Left cardiac atrium (tissue), 4 donors: ENCODE measurements around the gene NUP210L. TPM values are rescaled to one million over a fixed set of nuclear protein-coding genes. Genes with fewer than 3 reads are reported as not detected.
"Not testable (repeated sequence)": the region's sequence is repeated elsewhere in the genome, so short reads cannot be mapped to it uniquely, and the experiment has no call there.

Experiments used
- ATAC-seq, 2 donors: fragments of 200-7000 bp; cut with Tn5 transposase; one replicate each; pipeline ENCODE4 v1.9.1; 2020; ENCODE audit warnings: mild to moderate bottlenecking in 2 of 2, moderate library complexity in 2 of 2
- DNase-seq: peaks from one replicate; pipeline ENCODE4 v3.0.0-alpha.2; 2020
- intact Hi-C, 2 donors: fragments of 100-400 bp; cut with DNase I; formaldehyde crosslinking; loops; one replicate each; pipeline versions ENCODE4 v1.14.1 to v1.15.1; 2022 to 2023
- total RNA-seq, 2 donors: library from RNA; stranded (reverse); fragmentation: NEBNext Ultra II Directional; extraction: Animal tissue kit (Norgen Biotek cat#: 25700); gene quantifications; one replicate each; pipeline ENCODE4 v1.2.1, GENCODE V29; 2021
- donor health status: DM: no; HTN: yes; CAD: no.
- donor health status: DM: no; HTN: yes; CAD: no; lungs with severe emphysema.
- donor health status: DM: yes; HTN: yes; CAD: no.
- donor health status: Dilated cardiomyopathy.

The NUP210L gene
- total RNA-seq, 2 donors from 2014 or later, result 0.13 to 0.74 TPM

DNA sequence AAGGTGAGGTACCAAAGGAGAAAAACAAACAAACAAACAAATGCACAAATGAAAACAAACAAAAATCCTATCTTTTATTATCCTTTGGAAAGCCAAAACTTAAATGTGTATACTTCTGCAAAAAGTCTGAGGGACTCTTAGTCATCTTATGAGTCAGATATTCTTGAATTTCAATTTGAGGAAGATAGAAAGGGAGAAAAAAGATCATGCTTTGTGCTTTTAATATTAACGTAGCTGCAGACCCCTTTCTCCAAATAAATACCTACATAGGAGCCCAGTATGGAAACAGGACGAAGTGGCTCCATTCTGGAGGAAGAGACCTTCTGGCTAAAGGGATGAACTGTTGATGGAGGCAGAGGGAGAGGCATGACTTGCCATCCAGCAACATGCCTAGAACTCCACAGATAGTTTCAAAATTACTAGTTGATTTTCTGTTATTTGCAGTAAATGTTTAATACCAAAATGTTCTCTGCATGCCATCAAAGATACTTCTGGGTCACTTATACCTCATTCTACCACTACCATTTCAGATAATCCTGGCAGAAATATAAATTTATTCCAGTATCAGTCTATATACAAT, 25.4 kb downstream of the NUP210L start:
- ATAC-seq, result no peak
- DNase-seq, result no peak

DNA sequence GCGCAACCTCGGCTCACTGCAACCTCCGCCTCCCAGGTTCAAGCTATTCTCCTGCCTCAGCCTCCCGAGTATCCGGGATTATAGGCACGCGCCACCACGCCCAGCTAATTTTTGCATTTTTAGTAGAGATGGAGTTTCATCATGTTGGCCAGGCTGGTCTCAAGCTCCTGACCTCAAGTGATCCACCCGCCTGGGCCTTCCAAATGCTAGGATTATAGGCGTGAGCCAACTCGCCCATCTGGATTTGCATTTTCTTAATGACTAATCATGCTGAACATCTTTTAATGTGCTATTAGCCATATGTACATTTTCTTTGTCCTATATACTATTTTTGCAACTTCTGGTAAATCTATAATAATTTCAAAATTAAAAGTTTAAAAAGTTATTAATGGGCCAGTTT, 31.7 kb downstream of the NUP210L start:
- DNase-seq, intact Hi-C loops, ATAC-seq: not testable (repeated sequence)

More for the DNA sequence above, 25.4 kb downstream of the NUP210L start:
- intact Hi-C loops, result no loop called here

DNA sequence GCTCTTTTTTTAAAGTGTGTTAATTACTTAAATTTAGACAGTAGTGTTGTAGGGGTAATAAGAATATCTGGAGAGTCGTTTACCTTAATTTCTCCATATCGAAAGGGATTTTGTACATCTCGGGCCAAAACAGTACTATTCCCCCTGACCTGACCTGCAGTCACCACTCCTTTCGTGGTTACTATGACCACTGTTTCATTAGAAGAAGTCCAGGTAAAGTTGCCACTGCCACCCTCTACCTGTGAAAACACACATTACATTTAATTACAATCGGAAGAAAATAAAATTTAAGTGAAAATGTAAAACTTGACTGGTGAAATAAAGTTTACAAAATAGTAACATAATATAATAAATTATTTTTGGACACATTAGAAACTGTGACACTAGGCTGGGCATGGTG, 37.2 kb downstream of the NUP210L start:
- DNase-seq (no peak), ATAC-seq (no peak)
- intact Hi-C loops, result no loop called here

DNA sequence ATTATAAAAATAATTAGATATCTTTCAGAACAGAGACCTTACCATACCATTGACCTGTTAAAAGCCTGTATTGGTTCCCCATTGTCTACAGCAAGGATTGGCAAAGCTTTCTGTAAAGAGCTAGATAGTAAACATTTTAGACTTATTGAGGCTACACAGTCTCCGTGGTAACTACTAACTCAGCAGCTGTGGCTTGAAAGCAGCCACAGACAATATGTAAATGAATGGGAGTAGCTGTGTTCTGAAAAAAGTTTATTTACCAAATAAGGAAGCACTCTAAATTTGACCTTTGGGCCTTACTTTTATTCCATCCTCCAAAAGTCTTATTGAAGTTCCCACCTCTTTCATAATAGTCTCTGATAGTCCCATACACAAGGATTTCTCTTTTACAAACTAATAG, 39.7 kb downstream of the NUP210L start:
- intact Hi-C loops, result no loop called here
- ATAC-seq (no peak), DNase-seq (no peak)

DNA sequence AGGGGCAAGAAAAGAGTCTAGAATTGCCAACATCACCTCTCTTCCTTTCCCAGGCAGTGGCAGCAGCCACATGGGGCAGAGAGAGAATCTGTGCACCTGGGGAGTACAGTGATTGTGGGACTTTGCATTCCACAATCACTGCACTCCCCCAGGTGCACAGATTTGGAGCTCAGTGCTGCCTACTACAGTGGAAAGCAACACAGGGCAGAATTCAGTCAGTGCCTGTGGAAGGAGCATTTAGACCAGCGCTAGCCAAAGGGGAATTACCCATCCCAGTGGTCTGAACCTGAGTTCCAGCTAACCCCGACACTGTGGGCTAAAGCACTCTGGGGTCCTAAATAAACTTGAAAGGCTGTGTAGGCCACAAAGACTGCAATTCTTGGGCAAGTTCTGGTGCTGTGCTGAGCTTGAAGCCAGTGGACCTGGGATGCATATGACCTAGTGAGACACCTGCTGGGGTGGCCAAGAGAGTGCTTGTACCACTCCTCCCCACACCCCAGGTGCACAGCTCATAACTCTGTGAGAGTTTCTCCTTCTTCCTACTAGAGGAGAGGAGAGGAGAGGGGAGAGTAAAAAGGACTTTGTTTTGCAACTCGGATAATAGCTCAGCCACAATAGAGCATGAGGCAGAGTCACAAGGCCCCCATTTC, 50.3 kb downstream of the NUP210L start:
- no peak for ATAC-seq
- no peak for DNase-seq
- intact Hi-C loops, result no loop called here

DNA sequence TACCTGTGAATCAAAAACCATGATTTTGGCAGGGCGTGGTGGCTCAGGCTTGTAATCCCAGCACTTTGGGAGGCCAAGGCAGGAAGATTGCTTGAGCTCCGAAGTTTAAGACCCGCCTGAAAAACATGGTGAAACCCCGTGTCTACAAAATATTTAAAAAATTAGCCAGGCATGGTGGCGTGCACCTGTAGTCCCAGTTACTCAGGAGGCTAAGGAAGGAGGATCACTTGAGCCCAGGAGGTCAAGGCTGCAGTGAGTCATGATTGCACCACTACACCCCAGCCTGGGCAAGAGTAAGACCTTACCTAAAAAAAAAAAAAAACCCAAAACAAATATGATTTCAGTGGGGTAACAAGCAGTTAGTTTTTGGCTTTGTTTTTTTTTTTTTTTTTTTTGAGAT, 54.7 kb downstream of the NUP210L start:
- ATAC-seq, intact Hi-C loops: not testable (repeated sequence)

DNA sequence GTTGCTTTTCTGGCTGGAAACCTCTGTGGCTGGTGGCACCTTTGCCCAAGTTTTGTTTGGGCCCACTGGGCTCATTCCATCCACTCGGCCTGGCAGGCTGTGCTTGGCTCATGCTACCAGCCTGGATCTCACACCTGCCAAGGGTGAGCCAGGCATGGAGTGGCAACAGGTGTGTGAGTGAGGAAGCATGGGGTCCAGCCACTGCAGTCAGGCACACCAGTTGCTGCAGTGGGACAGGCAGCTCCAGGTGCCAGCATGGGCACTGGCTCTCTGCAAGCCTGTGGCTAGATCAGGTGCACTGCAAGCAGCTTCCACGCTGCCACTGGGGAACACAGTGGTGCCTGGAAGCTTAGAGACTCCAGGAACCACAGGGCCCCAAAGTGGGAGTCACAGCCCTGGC, 57.0 kb downstream of the NUP210L start:
- no peak for DNase-seq
- intact Hi-C loops, result no loop called here
- no peak for ATAC-seq

More for the DNA sequence above, 54.7 kb downstream of the NUP210L start:
- not testable (repeated sequence) for DNase-seq

DNA sequence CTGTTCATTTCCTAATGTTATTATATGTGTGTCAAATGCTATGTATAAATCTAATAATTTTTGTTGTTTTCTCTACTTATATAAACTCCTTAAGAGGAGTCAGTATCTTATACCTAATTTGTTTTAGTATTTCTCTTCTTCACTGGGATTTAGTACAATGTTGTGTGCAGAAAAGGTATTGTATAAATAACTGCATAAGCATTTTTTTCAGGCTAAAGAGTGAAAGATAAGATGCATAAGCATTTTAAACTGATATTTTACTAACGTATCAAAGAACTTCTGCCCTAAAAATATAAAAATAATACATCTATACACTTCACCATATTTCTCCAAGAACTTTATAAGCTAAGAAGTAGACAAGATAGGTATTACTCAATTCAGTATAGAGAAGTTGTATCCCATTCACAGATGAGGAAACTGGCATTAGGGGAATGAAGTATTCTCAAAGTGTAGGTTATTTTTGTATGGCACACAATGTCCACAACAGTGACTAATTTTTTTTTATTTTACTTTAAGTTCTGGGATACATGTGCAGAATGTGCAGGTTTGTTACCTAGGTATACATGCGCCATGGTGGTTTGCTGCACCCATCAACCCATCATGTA, 59.3 kb downstream of the NUP210L start:
- intact Hi-C loops, result no loop called here
- no peak for ATAC-seq

DNA sequence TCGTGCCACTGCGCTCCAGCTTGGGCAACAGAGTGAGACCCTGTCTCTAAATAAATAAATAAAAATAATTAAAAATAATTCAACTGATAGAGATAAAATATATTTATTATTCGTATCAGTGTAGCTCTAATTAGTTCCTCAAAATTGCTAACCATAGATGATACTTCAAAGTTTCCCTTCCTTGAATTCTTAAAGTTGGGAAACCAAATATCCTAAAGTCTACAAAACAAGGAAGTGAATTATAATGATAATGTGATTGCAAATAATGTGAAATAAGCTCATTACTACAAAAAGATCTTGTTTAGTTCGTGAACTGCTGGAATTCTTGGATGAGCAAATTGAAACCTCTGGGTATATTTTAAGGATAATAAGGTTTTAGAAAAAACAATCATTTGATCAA, 60.5 kb downstream of the NUP210L start:
- ATAC-seq (no peak), DNase-seq (no peak)
- intact Hi-C loops, result no loop called here

More for the DNA sequence above, 59.3 kb downstream of the NUP210L start:
- DNase-seq, result no peak

DNA sequence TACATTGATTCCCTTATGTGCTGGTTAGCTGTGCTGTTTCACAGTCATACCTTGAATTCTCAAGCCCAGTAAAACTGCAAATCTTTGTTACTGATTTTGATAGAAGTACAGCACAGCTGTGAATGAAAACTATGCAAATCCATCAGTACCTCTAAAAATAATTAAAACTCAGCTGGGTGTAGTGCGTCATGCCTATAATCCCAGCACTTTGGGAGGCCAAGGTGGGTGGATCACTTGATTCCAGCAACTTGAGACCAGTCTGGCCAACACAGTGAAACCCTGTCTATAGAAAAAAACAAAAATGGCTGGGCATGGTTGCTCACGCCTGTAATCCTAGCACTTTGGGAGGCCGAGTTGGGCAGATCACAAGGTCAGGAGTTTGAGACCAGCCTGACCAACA, 61.2 kb downstream of the NUP210L start:
- no peak for DNase-seq
- intact Hi-C loops, result no loop called here
- no peak for ATAC-seq

DNA sequence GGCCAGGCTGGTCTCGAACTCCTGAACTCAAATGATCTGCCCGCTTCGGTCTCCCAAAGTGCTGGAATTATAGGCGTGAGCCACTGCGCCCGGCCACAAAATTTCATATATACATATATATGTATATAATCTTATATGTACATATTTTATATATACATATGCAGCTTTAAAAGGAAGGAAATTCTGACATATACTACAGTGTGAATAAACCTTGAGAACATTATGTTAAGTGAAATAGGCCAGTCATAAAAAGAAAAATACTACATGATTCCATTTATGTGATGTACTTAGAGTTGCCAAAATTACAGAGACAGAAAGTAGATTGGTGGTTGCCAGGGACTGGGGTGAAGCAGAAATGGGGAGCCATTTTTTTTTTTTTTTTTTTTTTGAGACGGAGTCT, 63.2 kb downstream of the NUP210L start:
- DNase-seq, result no peak
- ATAC-seq, result no peak

DNA sequence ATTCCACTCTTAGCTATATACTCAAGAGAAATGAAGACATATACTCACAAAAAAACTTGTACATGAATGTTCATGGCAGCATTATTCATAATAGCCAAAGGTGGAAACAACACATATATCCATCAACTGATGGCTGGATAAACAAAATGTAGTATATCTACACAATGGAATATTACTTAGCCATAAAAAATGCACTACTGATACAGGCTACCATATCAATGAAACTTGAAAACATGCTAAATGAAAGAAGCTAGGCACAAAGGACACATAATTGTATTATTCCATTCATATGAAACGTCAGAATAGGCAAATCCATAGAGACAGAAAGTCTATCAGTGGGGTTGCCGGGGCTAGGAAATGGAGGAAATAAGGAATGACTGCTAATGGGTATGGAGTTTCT, 67.3 kb downstream of the NUP210L start:
- intact Hi-C loops, result no loop called here
- no peak for ATAC-seq
- DNase-seq, result no peak

More for the DNA sequence above, 63.2 kb downstream of the NUP210L start:
- intact Hi-C loops, result no loop called here

DNA sequence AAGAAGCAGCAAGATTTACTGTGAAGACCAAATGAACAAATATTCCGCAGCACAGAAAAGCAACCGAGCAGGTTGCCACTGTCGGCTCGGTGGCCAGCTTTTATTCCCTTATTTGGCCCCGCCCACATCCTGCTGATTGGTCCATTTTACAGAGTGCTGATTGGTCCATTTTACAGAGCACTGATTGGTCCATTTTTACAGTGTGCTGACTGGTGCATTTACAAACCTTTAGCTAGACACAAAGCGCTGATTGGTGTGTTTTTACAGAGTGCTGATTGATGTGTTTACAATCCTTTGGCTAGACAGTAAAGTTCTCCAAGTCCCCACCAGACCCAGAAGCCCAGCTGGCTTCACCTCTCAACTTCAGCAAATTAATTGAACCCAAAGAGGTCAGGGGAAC, 71.8 kb downstream of the NUP210L start:
- intact Hi-C loops, ATAC-seq, DNase-seq: not testable (repeated sequence)

DNA sequence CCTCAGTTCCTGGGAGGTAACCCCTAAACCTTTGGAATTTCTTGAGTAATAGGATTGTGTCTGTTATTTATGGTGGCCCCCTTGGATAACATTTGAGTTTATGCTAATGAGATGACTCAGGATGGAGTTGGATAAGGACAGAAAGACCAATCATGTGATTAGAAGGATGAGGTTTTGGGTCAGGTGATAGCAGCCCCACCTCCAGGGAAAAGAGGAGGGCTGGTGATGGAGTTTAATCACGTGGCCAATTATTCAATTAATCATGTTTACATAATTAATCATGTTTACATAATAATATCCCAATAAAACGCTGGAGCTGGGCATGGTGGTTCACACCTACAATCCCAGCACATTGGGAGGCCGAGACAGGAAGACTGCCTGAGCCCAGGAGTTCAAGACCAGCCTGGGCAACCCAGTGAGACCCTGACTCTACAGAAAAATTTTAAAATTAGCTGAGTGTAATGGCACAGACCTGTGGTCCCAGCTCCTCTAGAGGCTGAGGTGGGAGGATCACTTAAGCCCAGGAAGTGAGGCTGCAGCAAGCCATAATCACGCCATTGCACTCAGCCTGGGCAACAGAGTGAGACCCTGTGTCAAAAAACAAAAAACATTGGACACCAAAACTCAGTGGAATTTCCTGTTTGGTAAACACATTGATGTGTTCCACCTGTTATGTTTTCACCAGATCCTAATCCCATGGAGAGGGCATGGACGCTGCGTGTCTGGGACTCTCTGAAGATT, 73.3 kb downstream of the NUP210L start:
- intact Hi-C loops, result no loop called here
- DNase-seq (no peak), ATAC-seq (no peak)

DNA sequence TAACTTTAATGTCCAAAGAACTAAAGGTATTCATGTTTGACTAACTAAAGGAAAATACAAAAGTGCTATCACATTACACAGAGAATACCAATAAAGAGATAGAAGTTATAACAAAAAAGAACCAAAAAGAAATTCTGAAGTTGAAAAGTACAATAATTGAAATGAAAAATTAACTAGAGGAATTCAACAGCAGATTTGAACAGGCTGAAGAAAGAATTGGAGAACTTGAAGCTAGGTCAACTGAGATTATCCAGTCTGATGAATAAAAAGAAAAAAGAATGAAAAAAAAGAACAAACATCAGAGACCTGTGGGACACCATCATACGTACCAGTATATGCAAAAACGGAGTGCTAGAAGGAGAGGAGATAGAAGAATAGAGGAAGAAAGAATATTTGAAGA, 78.5 kb downstream of the NUP210L start:
- DNase-seq (no peak), ATAC-seq (no peak)
- intact Hi-C loops, result no loop called here

DNA sequence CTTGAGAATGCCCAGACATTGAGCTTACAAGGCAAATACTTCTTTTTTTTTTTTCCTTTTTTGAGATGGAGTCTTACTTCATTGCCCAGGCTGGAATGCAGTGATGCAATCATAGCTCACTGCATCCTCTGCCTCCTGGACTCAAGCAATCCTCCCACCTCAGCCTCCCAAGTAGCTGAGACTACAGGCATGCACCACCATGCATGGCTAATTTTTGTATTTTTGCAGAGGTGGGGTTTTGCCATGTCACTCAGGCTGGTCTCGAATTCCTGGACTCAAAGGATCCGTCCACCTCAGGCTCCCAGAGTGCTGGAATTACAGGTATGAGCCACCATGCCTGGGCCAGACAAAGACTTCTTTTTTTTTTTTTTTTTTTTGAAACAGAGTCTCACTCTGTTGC, 79.1 kb downstream of the NUP210L start:
- no peak for DNase-seq
- no peak for ATAC-seq
- intact Hi-C loops, result no loop called here

DNA sequence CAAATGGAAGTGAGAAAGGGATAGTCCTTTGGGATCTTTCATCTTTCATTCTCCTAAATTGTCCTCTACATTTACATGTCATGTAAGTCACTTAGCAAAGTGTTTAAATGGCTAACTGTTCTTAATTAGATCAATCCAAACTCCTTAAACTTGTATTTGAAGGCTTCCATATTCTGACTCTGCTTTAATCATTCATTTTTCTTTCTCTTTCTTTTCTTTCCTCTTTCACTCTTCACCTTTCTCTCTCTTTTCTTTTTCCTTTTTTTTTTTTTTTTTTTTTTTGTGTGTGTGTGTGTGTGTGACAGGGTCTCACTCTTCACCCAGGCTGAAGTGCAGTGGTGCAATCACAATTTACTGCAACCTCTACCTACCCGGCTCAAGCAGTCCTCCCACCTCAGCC, 92.6 kb downstream of the NUP210L start:
- no peak for ATAC-seq
- intact Hi-C loops, result no loop called here
- no peak for DNase-seq

DNA sequence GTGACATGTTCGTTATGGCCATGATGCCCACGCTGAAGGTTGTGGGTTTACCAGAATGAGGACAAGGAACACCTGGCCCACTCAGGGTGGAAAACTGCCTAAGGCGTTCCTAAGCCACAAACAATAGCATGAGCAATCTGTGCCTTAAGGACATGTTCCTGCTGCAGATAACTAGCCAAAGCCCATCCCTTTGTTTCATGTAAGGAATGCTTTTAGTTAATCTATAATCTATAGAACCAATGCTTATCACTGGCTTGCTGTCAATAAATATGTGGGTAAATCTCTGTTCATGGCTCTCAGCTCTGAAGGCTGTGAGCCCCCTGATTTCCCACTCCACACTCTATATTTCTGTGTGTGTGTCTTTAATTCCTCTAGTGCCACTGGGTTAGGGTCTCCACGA, 107.4 kb downstream of the NUP210L start:
- not testable (repeated sequence) for ATAC-seq

DNA sequence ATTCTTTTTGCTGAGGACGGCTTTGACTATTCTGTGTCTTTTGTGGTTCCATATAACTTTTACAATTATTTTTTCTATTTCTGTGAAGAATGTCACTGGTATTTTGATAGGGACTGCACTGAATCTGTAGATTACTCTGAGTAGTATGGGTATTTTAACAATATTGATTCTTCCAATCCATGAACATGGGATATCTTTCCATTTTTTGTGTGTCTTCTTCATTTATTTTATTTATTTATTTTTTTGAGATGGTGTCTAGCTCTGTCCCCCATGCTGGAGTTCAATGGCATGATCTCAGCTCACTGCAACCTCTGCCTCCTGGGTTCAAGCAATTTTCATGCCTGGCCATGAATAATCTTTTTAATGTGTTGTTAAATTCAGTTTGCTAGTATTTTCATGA, 121.2 kb downstream of the NUP210L start:
- DNase-seq, intact Hi-C loops, ATAC-seq: not testable (repeated sequence)

More for the DNA sequence above, 107.4 kb downstream of the NUP210L start:
- intact Hi-C loops, DNase-seq: not testable (repeated sequence)

DNA sequence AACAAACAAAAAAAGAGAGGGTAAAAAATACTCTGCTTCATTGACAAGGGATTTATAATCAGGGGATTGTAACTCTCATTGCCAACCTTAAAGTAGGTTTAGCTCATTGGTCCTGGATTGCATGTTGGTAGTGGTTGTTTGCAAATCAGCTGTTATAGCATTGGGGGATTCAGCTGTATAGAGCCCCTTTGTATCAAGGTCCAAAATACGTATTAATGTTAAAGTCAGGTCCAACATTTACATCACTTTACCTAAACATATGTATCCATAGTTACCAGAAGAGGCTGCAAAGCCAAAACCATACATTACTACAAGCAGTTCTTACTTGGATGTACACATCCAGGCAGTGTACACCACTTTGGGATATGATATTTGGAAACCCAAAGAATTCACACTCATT, 134.9 kb downstream of the NUP210L start:
- intact Hi-C loops, result no loop called here
- ATAC-seq (no peak), DNase-seq (no peak)
